ENCODE results near the gene CCL23.
"Not testable (repeated sequence)": the region's sequence is repeated elsewhere in the genome, so short reads cannot be mapped to it uniquely, and the experiment has no call there.

Gene CCL23

DNA sequence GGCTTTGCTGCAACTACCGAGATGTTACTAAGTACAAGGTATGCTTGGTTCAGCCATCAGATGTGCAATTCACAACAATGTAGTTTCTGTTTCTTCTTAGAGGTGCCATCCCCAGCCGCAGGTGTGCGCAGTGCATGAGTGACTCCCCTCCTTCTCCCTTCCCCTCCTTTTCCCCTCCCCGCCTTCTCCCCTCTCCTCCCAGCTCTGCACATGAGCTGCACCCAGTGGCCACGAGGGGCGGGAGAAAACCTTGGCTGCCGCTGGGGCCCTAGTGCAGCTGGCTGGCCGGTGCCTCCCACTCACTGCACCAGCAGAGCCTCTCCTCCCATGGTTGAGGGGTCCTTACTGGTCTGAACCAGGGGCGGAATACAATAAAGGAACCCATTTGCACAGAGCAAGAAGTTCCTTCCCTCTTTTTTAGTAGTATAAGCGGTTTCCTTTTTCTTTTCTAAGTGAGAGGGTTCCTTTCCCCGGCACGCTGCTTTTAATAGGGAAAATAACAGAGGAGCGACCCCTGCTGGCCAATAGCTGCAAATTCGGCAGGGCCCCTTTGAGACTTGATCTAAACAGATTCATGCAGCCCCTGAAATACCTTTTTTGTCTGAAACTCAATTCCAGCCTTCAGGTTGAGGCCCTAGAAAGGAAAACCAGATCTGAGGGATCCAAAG, 8.6 kb downstream of the CCL23 start:
- no peak overlapping the region for H3K4me3 ChIP-seq (ENCODE audit: low read length)
- DNase-seq (ENCODE audit: low read depth, low spot score) = no peak

- DNase-seq (ENCODE audit: low read depth, low spot score) = no peak
- H3K4me3 ChIP-seq (ENCODE audit: low read length) = no peak overlapping the region
Measured at GRCh38 chr17:36004594-36005108, 13.1 kb downstream of the CCL23 start.

GRCh38 chr17:36002631-36003030, 15.1 kb downstream of the CCL23 start:
- no peak for DNase-seq (ENCODE audit: low read depth, low spot score)

GRCh38 chr17:36001862-36002603, 15.7 kb downstream of the CCL23 start:
- H3K4me3 ChIP-seq (ENCODE audit: low read length) = no peak overlapping the region
- DNase-seq (ENCODE audit: low read depth, low spot score) = no peak

More at GRCh38 chr17:36002631-36003030, 15.1 kb downstream of the CCL23 start:
- H3K4me3 ChIP-seq (ENCODE audit: low read length) = no peak overlapping the region

- H3K4me3 ChIP-seq (ENCODE audit: low read length) = no peak within 1 kb of the TSS
Measured at GRCh38 chr17:36001110-36001771, 16.5 kb downstream of the CCL23 start, which contains the start of gene CCL15. CCL15 (minus strand) TSS chr17:36001553; CDS start chr17:36001492, 61 bp downstream.

DNA sequence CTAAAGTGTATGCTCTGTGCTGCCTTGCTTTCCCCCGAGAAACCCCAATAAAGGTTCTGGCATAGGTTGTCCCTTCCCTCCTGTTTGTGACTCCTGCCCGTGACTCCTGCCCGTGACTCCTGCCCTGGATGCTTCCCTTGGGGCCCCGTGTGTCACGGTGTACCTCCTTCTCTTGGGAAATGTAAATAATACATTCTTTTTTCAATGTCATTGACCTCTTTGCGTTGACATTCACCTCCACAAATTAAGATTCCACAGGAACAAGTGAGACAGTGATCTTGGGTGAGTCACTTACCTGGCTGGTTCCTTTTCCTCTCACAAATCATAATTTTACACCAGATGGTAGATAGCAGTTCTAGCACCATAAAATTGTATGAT, 17.1 kb downstream of the CCL23 start:
- H3K4me3 ChIP-seq (ENCODE audit: low read length) = no peak overlapping the region
- no peak for DNase-seq (ENCODE audit: low read depth, low spot score)

More at GRCh38 chr17:36001110-36001771, 16.5 kb downstream of the CCL23 start, which contains the start of gene CCL15:
- no peak for DNase-seq (ENCODE audit: low read depth, low spot score)

DNA sequence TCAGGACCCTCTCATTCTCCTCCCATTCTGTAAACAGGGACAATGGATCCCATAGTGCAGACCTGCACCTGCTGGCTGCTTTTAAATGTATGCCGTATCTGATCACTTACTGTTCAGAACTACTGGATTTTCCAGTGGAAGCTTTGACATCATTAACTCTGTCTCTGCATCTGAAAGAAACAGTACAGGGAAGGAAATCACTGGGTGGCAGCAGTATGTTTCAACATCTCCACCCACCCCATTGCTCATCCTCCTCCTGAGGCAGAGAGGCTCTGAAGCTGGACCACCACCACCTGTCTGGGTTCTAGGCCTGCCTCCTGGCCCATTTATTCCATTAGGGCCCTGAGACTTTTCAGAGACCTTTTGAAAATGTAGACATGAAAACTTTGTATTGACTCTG, 19.0 kb downstream of the CCL23 start:
- no peak overlapping the region for H3K4me3 ChIP-seq (ENCODE audit: low read length)
- DNase-seq (ENCODE audit: low read depth, low spot score) = no peak

- DNase-seq (ENCODE audit: low read depth, low spot score) = no peak
- no peak overlapping the region for H3K4me3 ChIP-seq (ENCODE audit: low read length)
Measured at GRCh38 chr17:35998018-35998545, 19.7 kb downstream of the CCL23 start.

DNA sequence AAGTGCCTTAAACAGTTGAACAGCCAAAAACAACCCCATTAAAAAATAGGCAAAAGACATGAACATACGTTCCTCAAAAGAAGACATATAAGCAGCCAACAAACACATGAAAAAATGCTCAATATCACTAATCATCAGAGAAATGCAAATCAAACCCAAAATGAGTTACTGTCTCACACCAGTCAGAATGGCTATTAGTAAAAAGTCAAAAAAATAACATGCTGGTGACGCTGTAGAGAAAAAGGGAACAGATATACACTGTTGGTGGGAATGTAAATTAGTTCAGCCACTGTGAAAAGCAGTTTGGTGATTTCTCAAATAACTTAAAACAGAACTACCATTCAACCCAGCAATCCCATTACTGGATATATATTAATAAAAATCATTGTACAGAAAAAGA, 22.4 kb downstream of the CCL23 start:
- DNase-seq (ENCODE audit: low read depth, low spot score); H3K4me3 ChIP-seq (ENCODE audit: low read length): not testable (repeated sequence)

- H3K4me3 ChIP-seq (ENCODE audit: low read length) = no peak overlapping the region
- no peak for DNase-seq (ENCODE audit: low read depth, low spot score)
Measured at GRCh38 chr17:35991075-35991474, 26.7 kb downstream of the CCL23 start.

DNA sequence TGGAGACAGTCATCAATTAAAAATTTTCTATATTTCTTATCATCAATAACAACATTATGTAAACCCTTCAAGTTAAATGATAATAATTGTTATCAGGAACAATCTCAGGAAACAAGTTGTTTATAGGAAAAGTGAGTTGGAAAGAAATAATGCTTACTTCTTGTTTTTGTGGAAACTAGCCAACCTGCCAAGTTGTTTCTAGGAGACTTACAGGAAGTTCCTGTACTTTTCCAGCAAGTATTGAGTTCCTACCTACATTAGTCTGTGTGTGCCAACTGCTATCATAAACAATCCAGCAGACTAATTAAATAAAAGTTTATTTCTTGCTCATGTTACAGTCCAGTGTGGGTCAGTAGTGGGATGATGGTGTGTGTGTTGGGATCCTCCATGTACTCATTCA, 29.6 kb downstream of the CCL23 start:
- H3K4me3 ChIP-seq (ENCODE audit: low read length) = no peak overlapping the region
- no peak for DNase-seq (ENCODE audit: low read depth, low spot score)

DNA sequence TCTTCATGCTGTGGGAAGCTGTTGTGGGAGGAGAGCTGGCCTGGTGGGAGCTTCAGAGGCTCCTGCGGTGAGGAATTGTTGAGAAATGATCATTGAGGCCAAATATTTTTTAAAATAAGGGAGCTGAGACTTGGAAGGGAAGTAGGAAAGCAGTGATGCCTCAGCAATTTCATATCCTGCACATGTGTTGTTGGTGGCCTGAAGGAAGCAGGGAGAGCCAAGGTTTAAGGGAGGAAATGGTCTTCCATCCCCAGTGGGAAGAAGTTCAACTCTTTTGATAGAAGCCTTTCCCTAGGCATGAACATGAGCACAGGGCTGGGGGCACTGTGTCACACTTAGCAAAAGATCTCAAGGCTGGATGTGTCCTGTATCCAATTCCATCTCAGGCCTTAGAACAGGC, 31.1 kb downstream of the CCL23 start, which contains the start of gene CCL14:
CCL14 (minus strand) TSS at position 87 of the 400 bp plus-strand sequence; CDS start at position 7, 80 bp downstream.
- no peak for DNase-seq (ENCODE audit: low read depth, low spot score)
- H3K4me3 ChIP-seq (ENCODE audit: low read length) = no peak within 1 kb of the TSS

DNA sequence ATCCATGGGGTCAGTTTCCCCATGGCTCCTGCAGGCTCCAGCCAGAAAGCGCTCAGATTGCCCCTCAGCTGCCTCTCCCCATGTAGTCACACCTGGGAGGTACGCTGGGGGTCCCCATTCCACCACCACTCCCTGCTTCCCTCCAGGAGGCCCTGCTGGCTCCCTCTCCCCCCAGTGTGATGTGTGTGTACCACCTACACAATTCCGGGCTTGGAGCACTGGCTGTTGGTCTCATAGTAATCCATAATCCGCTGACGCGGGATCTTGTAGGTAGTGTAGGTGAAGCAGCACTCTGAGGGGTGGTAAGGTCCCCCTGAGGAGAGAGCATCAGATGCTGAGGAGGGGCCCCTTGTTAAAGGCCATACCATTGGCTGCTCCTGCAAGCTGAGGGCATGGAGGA, 33.6 kb downstream of the CCL23 start:
- no peak overlapping the region for H3K4me3 ChIP-seq (ENCODE audit: low read length)
- DNase-seq (ENCODE audit: low read depth, low spot score) = no peak

GRCh38 chr17:35982409-35983191, 35.2 kb downstream of the CCL23 start:
- H3K4me3 ChIP-seq (ENCODE audit: low read length) = no peak overlapping the region
- DNase-seq (ENCODE audit: low read depth, low spot score) = no peak

- no peak for DNase-seq (ENCODE audit: low read depth, low spot score)
- no peak overlapping the region for H3K4me3 ChIP-seq (ENCODE audit: low read length)
Measured at GRCh38 chr17:35981908-35982330, 35.9 kb downstream of the CCL23 start.

GRCh38 chr17:35981246-35981645, 36.5 kb downstream of the CCL23 start, which contains the start of gene CCL16:
CCL16 (minus strand) TSS chr17:35981497; CDS start chr17:35981420, 77 bp downstream.
- DNase-seq (ENCODE audit: low read depth, low spot score) = no peak
- H3K4me3 ChIP-seq (ENCODE audit: low read length) = no peak within 1 kb of the TSS

- DNase-seq (ENCODE audit: low read depth, low spot score) = no peak
Measured at GRCh38 chr17:35978346-35978745, 39.4 kb downstream of the CCL23 start.

DNA sequence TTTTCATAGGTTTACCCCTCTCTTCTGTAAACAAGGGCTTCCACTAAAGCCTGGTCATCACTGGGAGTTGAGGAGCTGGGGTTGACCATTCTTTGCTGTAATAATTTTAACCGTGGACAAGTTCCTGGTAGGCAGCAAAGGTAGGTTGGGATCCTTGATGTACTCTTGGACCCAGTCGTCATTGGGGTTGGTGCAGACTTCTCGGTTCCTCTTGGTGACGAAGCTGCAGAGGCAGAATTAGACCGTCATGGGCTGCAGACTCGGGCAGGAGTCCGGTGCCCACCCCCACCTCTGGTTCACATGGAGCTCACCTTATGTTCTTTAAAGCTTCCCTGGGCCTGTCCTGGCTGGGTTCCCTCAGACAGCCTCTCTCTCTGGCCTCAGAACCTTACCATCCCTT, 40.3 kb downstream of the CCL23 start:
- no peak for DNase-seq (ENCODE audit: low read depth, low spot score)
- H3K4me3 ChIP-seq (ENCODE audit: low read length) = no peak overlapping the region

More at GRCh38 chr17:35978346-35978745, 39.4 kb downstream of the CCL23 start:
- no peak overlapping the region for H3K4me3 ChIP-seq (ENCODE audit: low read length)

Measured in Jurkat, Clone E6-1 (cell line).